ENCODE results near the gene CCDC198.

Gene CCDC198, protein sequence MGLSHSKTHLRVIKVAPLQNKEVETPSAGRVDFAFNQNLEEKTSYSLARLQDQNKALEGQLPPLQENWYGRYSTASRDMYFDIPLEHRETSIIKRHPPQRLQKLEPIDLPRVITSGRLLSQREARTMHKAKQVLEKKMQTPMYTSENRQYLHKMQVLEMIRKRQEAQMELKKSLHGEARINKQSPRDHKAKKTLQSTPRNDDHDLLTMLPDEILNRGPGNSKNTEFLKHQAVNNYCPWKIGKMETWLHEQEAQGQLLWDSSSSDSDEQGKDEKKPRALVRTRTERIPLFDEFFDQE

DNA sequence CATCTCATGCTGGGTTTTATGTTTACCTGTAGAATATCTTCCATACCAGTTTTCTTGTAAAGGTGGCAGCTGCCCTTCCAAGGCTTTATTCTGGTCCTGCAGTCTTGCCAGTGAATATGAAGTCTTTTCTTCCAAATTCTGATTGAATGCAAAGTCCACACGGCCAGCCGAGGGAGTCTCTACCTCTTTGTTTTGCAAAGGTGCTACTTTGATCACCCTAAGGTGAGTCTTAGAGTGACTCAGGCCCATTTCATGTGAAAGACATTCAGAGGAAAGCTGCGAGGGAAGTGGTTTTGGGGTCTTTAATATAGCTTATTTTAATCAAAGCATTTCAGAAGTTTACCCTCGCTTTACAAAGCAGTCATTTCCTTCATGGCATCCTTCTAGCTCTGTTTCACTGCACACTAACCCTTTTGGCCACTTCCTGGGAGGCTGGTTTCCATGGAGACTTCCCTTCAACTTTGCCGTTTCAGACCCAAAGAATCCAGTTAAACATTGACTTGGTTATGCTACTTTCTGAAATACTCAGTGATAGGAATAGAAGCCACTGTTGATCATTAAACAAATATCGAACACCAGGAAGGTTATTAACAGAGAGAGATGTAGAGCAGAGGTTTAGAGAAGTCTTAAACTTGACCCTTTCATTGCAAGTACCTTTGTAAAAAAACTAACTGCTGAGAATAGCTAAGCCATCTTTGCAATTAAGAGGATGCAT is at the start of gene CCDC198:
CCDC198 (minus strand) TSS at position 391 of the 715 bp plus-strand sequence; CDS start at position 249, 142 bp downstream.
- no peak for DNase-seq (ENCODE audit: low read depth)

DNA sequence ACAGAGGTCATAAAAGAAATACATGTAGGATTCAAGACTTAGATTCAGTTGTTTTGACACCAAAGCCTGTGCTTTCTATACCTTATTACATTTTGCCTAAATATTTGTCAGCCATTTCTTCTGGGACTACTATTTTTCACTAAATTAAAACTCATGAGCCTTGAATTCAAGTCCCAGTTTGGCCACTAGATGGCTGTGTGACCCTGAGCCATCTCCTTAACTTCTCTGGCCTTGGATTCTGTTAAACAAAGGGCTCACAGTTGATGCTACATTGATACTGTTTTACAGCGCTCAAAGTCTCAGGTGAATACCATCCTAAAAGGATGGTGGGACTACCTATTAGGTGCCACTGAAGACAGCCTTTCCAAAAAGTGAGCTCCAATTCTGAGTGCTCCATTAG is 39.6 kb upstream of the CCDC198 start:
- no peak for DNase-seq (ENCODE audit: low read depth)

DNA sequence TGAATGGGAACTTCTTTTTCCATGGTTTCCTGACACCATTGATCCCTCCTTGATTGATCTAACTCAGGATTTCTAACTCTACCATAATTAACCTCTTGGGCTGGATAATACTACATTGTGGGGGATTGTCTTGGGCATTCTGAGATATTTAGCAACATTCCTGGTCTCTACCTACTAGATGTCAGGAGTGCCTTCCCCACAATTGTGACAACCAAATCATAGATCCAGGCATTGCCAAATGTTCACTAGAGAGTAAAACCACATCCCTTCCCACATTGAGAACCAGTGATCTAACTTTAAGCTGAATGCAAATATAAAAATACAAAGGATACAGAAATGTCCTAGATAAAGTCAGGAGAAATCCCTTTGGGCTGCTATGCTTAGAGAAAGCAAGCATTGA is 36.9 kb upstream of the CCDC198 start:
- DNase-seq (ENCODE audit: low read depth) = no peak

DNA sequence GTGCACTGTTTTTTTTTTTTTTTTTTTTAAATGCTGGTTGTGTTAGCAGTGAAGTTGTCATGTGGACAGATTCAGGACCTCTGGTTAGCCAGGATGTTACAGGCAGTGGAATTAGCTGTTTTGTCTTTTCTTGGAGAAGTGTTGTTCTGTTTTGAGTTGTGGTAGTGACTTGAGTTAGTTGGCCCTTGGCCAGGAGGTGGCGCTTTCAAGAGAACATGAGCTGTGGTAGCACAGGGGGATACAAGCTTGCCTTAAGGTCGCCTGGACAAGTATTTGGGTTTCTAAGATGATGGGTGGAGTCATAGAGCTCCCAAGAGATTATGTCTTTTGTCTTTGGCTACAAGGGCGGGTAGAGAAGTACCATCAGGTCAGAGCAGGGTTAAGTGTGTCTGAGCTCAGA is 33.3 kb upstream of the CCDC198 start:
- no peak for DNase-seq (ENCODE audit: low read depth)

DNA sequence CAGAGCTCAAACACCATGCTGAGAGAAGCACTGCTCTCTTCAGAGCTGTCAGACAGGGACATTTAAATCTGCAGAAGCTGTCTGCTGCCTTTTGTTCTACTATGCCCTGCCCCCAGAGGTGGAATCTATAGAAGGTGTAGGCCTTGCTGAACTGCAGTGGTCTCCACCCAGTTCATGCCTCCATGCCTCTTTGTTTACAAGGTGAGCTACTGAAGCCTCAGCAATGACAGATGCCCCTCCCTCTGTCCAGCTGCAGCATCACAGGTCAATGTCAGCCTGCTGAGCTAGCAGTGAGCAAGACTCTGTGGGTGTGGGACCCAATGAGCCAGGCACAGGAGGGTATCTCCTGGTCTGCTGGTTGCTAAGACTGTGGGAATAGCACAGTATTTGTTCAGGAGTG is 25.4 kb upstream of the CCDC198 start:
- no peak for DNase-seq (ENCODE audit: low read depth)

DNA sequence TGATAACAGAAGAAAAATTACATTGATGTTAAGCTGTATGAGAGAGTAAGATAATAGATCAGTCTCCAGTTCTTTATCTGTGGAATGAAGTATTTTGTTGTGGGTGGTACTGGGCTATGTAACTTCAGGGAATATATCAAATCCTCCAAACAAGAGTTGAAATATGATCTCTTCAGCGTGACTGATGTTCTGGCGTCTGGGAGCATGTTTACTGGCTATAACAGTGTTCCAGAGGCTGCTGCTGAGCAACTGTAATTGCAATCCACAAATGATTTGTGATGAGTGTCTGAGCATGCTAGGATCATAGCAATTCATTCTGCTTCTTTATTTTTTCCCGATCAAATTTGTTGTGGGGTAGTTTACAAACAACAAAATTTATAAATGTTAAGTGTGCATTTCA is 18.6 kb upstream of the CCDC198 start:
- no peak for DNase-seq (ENCODE audit: low read depth)

DNA sequence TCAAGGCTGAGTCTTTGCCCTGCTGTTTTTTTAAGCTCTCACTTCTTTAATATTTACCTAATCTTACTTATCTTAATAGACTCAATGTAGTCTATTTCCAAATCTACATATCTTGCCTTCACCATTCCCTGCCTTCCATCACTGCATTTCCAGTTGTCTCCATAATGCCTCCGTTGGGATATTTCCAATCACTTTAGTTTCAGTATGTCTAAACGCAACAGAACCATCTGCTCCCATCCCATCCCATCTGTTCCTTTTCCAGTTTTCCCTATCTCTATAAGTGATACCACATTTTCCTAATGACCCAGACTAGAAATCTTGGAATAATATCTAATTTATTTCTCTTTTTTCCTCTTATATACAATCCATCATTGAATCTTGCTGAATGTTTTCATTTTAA is 15.1 kb upstream of the CCDC198 start:
- no peak for DNase-seq (ENCODE audit: low read depth)

DNA sequence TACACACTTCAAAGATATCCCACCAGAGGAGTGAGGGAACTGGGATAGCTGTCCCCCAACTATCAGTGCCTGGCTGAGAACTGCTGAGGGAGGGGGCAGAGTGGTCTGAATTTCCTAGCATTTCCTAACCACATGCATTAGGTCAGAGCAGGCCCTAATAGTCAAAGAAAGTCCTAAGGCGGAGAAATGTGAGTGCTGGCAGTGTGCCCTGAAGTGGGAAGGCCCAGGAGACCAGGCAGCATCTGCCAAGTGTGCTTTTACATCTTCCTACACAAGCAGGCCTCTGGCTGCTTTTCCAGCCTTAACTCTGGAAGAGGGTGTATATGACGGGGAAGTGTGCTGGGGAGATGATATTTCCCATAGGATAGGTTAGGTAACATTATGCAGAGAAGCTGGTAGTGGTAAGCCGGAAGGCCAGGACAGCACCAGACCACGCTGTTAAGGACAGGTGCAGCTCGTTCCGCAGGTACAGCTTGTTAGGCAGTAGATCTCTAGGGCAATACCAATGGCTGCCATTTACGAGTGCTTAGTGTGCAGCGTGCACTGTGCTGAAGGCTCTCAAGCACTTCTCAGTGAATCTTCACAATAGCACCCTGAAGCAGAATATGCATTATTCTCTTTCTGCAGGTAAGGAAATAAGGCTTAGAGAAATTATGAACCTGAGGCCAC is 9.1 kb upstream of the CCDC198 start:
- no peak for DNase-seq (ENCODE audit: low read depth)

DNA sequence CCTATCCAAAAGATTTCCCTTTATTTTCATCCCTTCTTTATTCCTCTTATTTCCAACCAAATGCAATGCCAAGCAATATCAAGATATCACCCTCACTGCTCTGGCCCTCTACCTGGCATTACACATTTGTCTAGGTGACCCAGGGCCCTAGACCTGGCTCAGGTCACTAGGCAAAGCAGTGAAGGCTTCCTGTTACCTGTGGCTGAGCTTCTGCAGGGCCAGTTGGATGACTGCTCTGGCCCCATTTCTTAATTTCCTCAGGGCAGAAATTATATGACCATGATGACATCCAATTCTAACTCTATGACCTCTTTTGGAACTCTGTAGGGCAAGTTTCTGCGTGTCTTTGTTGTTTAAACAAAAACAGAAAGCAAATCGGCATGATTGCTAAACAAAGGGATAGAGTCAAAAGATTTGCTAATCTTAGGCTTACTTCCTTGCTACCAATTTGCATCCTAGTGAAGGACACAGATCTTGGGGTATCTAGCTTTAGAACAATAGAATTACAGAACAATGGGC is 7.4 kb upstream of the CCDC198 start:
- no peak for DNase-seq (ENCODE audit: low read depth)

DNA sequence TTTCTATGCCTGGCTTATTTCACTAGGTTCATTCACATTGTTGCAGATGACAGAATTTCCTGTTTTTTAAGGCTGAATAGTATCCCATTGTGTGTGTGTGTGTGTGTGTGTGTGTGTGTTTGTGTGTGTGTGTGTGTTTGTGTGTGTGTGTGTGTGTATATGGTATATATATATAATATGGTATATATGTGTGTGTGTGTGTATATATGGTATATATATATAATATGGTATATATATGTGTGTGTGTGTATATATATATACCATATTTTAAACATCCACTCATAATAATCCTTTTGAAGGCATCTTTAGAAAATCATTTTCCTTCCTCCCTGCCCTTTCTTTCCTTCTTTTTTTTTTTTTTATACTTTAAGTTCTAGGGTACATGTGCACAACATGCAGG is 5.0 kb upstream of the CCDC198 start:
- no peak for DNase-seq (ENCODE audit: low read depth)

DNA sequence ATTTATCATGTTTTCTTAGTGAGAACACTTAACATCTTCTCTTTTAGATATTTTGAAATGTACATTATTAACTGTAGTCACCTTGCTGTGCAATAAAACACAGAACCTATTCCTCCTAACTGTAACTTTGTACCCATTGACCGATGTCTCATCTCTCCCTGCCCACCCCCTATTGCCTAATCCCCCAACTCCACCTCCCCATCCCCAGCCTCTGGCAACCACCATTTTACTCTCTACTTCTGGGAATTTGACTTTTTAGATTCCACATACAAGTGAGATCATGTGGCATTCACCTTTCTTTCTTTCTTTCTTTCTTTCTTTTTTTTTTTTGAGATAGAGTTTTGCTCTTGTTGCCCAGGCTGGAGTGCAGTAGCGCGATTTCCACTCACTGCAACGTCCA is 4.4 kb upstream of the CCDC198 start:
- DNase-seq (ENCODE audit: low read depth) = no peak

DNA sequence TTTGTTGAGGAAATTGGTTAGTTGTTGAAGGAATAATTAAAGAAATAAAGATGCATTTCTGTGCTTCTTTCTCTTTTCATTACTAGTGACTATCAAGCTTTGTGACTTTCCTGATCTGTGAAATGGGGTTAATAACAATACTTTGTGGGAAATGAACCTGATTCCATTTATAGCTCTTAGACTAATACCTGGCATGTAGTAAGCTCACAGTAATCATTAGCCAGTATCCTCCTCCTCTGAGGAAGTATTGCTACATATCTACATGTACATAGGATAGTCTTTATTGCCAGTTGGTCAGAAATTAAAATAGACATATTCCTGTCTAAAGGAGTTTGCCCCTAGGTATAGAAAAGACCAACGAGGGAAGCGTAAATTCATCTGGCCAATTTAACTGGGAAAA is 1.8 kb upstream of the CCDC198 start:
- DNase-seq (ENCODE audit: low read depth) = no peak

DNA sequence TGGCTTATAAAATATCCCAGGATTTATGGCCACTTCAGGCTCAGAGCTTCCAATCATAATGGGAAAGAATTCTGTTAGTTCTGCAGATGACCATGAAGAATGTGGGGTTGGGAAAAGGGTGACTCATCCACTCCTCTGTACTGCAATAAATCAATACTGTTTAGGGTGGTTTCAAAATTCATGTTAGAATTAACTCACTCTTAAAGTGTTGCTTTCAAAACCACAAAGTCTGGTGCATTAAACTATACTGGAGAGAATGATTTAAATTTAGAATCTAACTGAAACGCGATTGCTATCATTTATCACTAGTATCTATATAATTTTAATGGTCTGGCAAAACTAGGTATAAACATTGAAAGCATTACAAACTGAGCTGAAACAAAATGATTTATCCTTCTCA is 798 bp downstream of the CCDC198 start:
- DNase-seq (ENCODE audit: low read depth) = no peak

DNA sequence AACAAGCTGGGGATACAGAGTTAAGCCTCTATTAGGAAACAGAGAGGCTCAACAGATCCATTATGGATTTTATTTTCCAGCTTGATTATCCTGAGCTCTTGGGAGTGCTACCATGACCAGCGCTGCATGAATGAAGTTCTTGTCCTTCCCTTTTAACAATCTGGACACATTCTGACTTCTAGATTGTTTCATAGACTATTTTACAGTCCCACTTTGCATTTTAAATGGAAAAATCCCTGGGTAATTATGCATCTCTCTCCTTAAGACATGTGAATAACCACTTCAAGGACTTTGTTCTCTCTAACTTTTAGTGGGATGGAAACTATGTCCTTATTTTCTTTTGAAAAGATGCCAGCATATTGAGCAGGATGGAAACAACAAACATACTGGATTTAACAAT is 2.0 kb downstream of the CCDC198 start:
- no peak for DNase-seq (ENCODE audit: low read depth)

DNA sequence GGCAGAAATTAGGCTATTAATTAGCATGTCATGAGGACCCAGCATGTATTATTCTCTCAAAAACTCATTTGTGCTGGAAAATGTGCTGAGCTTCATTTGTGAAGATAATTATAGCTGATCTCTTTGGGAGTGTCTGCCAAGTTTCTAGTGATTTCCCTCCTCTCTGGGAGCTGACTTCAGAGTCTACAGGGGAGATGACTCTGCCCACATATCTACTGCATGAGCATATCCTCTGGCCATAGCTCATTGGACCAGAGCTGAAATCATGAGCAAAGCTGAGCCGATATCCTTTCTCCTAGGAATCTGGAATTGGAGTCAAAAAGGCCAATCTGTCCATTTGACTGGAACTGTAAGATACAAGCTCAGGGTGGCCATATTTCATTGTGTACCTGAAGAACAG is 5.9 kb downstream of the CCDC198 start:
- DNase-seq (ENCODE audit: low read depth) = no peak

DNA sequence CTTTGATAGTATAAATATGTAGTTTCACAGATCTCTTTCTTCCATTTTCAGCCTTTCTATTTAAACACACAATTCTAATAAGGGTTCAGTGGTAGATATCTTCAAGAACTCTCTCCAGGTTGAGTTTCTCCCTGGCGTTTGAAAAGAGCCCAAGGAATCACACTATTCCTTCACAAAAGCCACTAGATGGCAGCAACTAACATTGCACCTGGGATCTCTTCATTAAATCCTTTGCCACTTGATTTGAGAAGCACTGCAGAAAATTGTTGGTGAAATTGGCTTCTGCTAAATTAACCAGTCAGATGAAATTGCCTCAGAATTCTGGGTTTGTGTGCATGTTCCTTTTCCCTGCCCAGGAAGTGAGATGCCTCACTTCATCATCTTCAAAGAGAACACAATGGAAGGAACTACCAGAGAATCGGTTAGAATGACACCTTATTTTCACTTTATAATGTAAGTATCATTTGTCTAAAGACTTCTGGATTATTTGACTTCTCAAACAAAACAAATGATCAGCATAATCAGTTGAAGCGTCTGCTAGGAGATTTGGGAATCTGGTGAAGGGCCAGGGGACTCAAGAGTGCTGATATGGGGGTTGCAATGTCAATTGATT is 6.8 kb downstream of the CCDC198 start:
- no peak for DNase-seq (ENCODE audit: low read depth)

DNA sequence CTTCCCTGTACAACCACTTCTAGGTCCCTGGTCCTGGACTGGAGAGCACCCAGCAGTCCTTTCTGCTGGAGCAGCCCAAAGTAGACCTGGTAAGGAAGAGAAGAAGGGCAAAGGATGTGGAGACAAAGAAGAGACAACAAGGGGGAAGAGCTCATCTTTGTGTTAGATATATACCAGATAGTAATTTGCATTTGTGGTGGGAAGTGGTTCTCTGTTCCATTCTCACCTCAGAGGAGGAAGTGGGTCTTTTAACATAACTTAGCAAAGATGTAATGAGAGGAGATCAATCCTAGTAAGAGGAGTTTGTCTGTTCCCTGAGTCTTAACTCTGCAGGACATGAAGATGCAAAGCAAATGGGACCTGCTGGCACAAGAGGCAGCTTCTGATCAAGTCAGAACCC is 8.0 kb downstream of the CCDC198 start:
- no peak for DNase-seq (ENCODE audit: low read depth)

DNA sequence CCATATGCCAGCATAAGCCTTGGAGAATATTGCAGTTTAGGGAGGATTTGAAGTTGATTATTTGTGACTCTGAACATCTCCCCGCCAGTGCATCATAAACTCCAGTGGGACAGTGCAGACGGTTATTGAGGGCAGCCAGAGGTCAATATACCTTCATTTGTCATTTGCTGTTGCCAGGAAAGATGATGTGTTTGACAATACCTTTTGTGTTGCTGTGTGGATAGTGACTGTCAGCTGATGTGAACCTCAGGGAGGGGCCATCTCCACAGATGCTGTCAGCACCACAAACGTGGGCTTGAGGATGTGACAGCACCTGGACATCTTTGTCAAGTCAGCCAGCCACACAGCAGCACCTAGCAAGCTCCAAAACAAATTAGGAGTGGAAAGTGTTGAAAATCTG is 11.5 kb downstream of the CCDC198 start:
- DNase-seq (ENCODE audit: low read depth) = no peak

DNA sequence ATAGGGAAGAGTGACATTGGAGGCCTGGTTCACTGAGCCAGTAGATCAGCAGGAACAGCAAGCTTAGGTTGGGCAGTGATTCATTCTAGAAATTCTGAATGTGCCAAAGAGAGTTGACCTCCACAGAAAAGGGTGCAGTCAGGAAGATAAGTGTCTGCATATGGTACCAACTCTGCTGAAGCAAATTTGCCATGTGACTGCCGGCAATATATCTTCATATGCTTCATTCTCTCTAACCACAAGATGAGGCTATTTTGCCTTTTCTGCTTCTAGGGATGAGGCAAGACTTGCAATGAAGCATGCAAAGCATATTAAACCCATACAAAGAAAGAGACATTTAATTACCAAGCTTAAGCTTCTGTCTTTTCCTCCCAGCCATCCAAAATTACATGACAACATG is 13.6 kb downstream of the CCDC198 start:
- no peak for DNase-seq (ENCODE audit: low read depth)

DNA sequence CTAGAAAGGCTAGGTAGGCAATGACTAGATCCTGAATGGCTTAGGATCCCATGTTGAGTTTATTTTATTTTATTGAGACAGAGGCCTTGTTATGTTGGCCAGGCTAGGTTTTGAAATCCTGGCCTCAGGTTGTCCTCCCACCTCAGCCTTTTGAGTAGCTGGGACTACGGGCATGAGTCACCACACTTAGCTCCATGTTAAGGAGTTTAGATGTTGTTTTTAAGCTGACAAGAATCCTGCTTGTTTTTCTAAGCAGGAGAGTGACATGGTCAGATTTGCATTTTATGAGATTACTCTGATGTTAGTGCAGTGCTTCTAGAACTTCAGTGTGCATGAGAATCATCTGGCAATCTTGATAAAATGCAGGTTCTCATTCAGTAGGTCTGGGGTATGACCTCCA is 14.5 kb downstream of the CCDC198 start:
- DNase-seq (ENCODE audit: low read depth) = no peak

DNA sequence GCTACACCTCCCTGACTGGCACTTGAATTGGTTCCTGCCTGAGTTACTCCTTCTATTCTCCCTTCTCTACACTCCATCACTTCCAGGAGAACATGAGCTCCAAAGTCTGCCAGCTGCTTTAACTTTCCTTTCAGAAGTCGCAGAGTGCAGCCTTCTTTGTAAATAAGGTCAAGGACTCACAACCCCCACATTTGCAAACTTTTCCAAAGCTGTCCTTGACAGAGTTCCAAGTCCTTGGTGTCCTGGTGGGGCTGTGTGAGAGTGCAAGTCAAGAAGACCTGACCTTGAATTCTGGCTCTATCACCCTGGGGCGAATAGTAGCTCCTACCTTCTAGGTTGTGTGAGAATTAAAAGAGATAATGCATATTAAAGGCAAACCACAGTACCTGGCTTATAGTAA is 15.6 kb downstream of the CCDC198 start:
- DNase-seq (ENCODE audit: low read depth) = no peak

DNA sequence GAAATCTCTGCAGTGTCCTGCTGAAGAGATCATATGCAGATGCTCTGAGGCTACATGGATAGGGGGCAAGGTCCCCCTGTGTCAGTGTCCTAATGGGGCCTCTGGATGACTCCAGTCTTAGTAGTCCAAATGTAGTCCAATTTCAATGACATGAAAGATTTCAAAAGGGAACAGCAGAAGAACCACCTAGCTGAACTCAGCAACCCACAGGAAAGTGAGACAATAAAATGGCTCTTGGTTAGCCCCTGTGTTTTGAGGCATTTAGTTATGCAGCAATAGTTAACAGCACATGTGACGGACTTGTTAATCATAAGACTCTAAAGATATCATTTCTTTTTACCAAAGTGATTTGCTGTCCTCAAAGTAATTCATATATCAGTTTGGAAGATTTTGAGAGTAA is 22.7 kb downstream of the CCDC198 start:
- DNase-seq (ENCODE audit: low read depth) = no peak
